K562 (cell line): ENCODE results near the gene NFATC1. TPM values are rescaled to one million over a fixed set of nuclear protein-coding genes. Genes with fewer than 3 reads are reported as not detected.

Source experiments
- ATAC-seq: fragments of 200-7000 bp; cut with Tn5 transposase; 3 replicates; pipeline ENCODE4 v1.9.1; 2020; ENCODE audit warnings: moderate library complexity
- BruUV-seq: library from RNA; stranded (reverse); fragments of 400-500 nt; replicated peaks from 2 replicates; lab custom pipeline; 2021; lab: Mats Ljungman, UMichigan
- CTCF ChIA-PET: fragments of 300-600 bp; formaldehyde crosslinking; extraction: SDS; loops from one replicate; lab custom pipeline; 2021; ENCODE audit warnings: low intra/inter-chr PET ratio; lab: Yijun Ruan, JAX
- POLR2A ChIA-PET: fragments of 300-600, 350-650 bp; sonication (Branson Sonifier 250); formaldehyde crosslinking; extraction: SDS; loops from one replicate; lab custom pipeline; 2021; ENCODE audit warnings: antibody characterized with exemption, inconsistent platforms; lab: Yijun Ruan, JAX
- DNase-seq, 4 experiments: peaks; one replicate each; pipeline versions ENCODE4 v3.0.0 to v3.0.0-alpha.2; 2011 to 2018; ENCODE audit warnings: low spot score in 3 of 4, mixed read lengths in 3 of 4; ENCODE audit errors: extremely low read depth in 1 of 4
- FAIRE-seq: peaks from 2 replicates; lab custom pipeline; 2011; peaks lifted over from hg19 to GRCh38; lab: Jason Lieb, UNC
- H2AFZ ChIP-seq: 2 replicates; pipeline ENCODE4 v1.6.0; 2011; ENCODE audit warnings: low read depth, low read length, control low read depth, inconsistent platforms
- H3K27ac ChIP-seq: fragments of 200-600 bp; 3 replicates; pipeline ENCODE4 v1.8.0; 2011; ENCODE audit warnings: low read depth, mild to moderate bottlenecking, control low read depth, inconsistent platforms, low read length, moderate library complexity, mixed read lengths; ENCODE audit errors: extremely low read depth
- H3K27me3 ChIP-seq, 2 experiments: fragments of 300-600 bp in 1 of 2; 2 replicates in 1 of 2; 3 replicates in 1 of 2; pipeline versions ENCODE4 v1.6.0 to v1.8.0; 2011; ENCODE audit warnings: inconsistent platforms in 2 of 2, low read length in 2 of 2, mild to moderate bottlenecking in 1 of 2, mixed read lengths in 1 of 2, moderate library complexity in 1 of 2; ENCODE audit not compliant: control insufficient read depth in 2 of 2, insufficient read depth in 2 of 2
- H3K36me3 ChIP-seq: fragments of 300-600 bp; 3 replicates; pipeline ENCODE4 v1.8.0; 2011; ENCODE audit warnings: mild to moderate bottlenecking, low read length, inconsistent platforms; ENCODE audit not compliant: control insufficient read depth, insufficient read depth
- H3K4me1 ChIP-seq, 2 experiments: fragments of 200-600 bp in 1 of 2; replicated peaks in 1 of 2; 2 replicates in 1 of 2; 3 replicates in 1 of 2; pipeline versions ENCODE4 v1.5.1 to v1.8.0; 2011; ENCODE audit warnings: inconsistent platforms in 2 of 2, low read length in 2 of 2, mild to moderate bottlenecking in 1 of 2, mixed read lengths in 1 of 2, moderate library complexity in 1 of 2; ENCODE audit not compliant: control insufficient read depth in 2 of 2, insufficient read depth in 2 of 2
- H3K4me2 ChIP-seq: 2 replicates; pipeline ENCODE4 v1.6.1; 2011; ENCODE audit warnings: low read length, control low read depth, inconsistent platforms, mixed read lengths; ENCODE audit not compliant: insufficient read depth
- H3K4me3 ChIP-seq: fragments of 200-600 bp; sonication (generic), shearing (Covaris generic); 2 replicates; pipeline ENCODE4 v1.5.1; 2016; ENCODE audit warnings: control low read depth, inconsistent platforms
- H3K79me2 ChIP-seq: fragments of 200-600 bp; 3 replicates; pipeline ENCODE4 v1.8.0; 2011; ENCODE audit warnings: low read length, inconsistent platforms; ENCODE audit not compliant: control insufficient read depth, insufficient read depth
- H3K9ac ChIP-seq, 2 experiments: 2 replicates each; pipeline versions ENCODE4 v1.6.0 to v1.6.1; 2011; ENCODE audit warnings: low read depth in 2 of 2, low read length in 2 of 2, control low read depth in 1 of 2, inconsistent platforms in 1 of 2, mild to moderate bottlenecking in 1 of 2, mixed read lengths in 1 of 2; ENCODE audit not compliant: insufficient read depth in 1 of 2
- H3K9me1 ChIP-seq: one replicate; pipeline ENCODE4 v1.6.0; 2011; ENCODE audit warnings: inconsistent platforms, mild to moderate bottlenecking, low read length, moderate library complexity; ENCODE audit not compliant: control insufficient read depth, insufficient read depth
- H3K9me3 ChIP-seq: replicated peaks from 2 replicates; pipeline ENCODE4 v1.5.1; 2011; ENCODE audit warnings: low read depth, low read length, inconsistent platforms; ENCODE audit not compliant: control insufficient read depth, insufficient read depth
- H4K20me1 ChIP-seq: replicated peaks from 2 replicates; pipeline ENCODE4 v1.6.1; 2011; ENCODE audit warnings: low read length, inconsistent platforms, mixed read lengths; ENCODE audit not compliant: control insufficient read depth, insufficient read depth
- GABPB2 ChIP-seq: fragments of 250-450 bp; sonication (Bioruptor Pico); conservative IDR thresholded peaks from 2 replicates; pipeline ENCODE4 v1.5.1; 2021; ENCODE audit warnings: mild to moderate bottlenecking
- PHF21A ChIP-seq: fragments of 450-650 bp; IDR thresholded peaks from 2 replicates; pipeline ENCODE4 v1.6.1; 2017; ENCODE audit warnings: low read depth, borderline replicate concordance
- POLR2G ChIP-seq: fragments of 200-400 bp; formaldehyde crosslinking; IDR thresholded peaks from 2 replicates; pipeline ENCODE4 v1.6.1; 2017; ENCODE audit warnings: low read depth, mild to moderate bottlenecking, antibody characterized with exemption, low read length, moderate library complexity
- SMAD2 ChIP-seq: fragments of 150-350 bp; IDR thresholded peaks from 2 replicates; pipeline ENCODE4 v1.6.1; 2014; ENCODE audit warnings: low read depth, mild to moderate bottlenecking, low read length
- WGBS: fragments of 100-300 bp; shearing (Covaris generic); methylation state at CpG from one replicate; pipeline ENCODE4 v1.1.6; 2016; ENCODE audit warnings: low coverage, mixed read lengths; ENCODE audit not compliant: insufficient coverage; ENCODE audit errors: missing lambda C conversion rate; 5-methylcytosine and 5-hydroxymethylcytosine counted together
- in situ Hi-C: fragments of 300-500 bp; cut with MboI; formaldehyde crosslinking; loops from 4 replicates; pipeline ENCODE4 v1.15.0; 2018; ENCODE audit warnings: inconsistent platforms, mixed read lengths
- intact Hi-C: fragments of 100-400 bp; cut with micrococcal nuclease; formaldehyde crosslinking; loops from 2 replicates; pipeline ENCODE4 v1.14.2; 2022
- polyA plus RNA-seq, 8 experiments: library from polyadenylated mRNA; depleted of rRNA in 4 of 8; stranded (reverse) in 5 of 8; unstranded in 3 of 8; fragments of >200 nt; fragmentation: Nextera tagmentation in 2 of 8; fragmentation: Illumina TruSeq in 1 of 8; extraction: Ambion mirVana in 2 of 8; extraction: Trizol in 1 of 8; gene quantifications; 2 replicates each; pipeline versions ENCODE4 v1.2.1 to v1.2.3, GENCODE V29; 2011 to 2014; ENCODE audit warnings: inconsistent platforms in 1 of 8, missing spikeins in 1 of 8
- total RNA-seq, 7 experiments: library from RNA; depleted of rRNA in 6 of 7; stranded (reverse); fragments of >200 nt in 6 of 7; fragmentation: Illumina TruSeq in 2 of 7; extraction: Trizol in 2 of 7; gene quantifications; 2 replicates each; pipeline versions ENCODE4 v1.2.1 to v1.2.3, GENCODE V29; 2011 to 2021; ENCODE audit warnings: low replicate concordance in 1 of 7
- TF ChIP-seq, protein P1 (sequence below): fragments of 250-450 bp; sonication (Bioruptor Pico); IDR thresholded peaks from 2 replicates; pipeline ENCODE4 v1.4.0; 2020

The NFATC1 gene
- total and polyA plus RNA-seq, 9 of the 15 experiments (the other 6 are each of a cell fraction or from before 2014, with no cell fraction given): 1.1 to 16.4 (median 2.5) TPM

DNA sequence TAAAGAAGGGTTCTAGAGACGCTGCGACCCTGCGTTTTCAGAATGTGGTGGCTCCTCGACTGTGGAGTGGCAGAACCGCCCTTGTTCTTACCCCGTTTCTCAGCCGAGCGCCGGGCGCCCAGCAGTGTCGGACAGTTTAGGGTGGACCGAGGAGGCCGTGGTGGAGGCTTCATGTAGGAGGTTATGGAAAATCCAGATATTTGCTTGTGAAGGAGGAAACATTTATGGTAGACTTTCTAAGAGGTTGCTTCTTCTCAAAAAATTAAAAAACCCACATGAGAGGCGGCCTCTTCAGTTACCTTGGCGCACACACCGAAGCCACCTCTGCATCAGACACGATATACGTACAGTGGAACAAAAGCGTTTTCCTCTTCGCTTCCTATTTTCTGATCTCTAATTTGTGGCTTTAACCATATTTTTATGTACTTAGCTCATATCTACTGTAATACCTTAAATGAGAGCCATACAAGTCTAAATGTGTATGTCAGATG, 120.8 kb downstream of the NFATC1 start:
- ATAC-seq: no peak
- CTCF ChIA-PET: no interaction called here
- POLR2A ChIA-PET: no interaction called here
- BruUV-seq: no TSS peak
- Histone ChIP-seq H3K4me2 (no peak overlapping the region), H4K20me1 (no peaks in the 10 kb centered on the region), H3K9me3 (no peaks in the 10 kb centered on the region), H3K27me3 (no peaks in the 10 kb centered on the region), H2AFZ (0 out of 2 replicates have a peak overlapping the region, but pooled peaks have one; percentile 70), H3K27ac (no peak overlapping the region; the same call in 2 of the 3 replicates), H3K4me3 (no peak overlapping the region), H3K9ac (no peak overlapping the region), H3K4me1 (peaks cover 12 to 42% of the 10 kb centered on the region in 2 experiments; a peak in 4 of 5 replicates), H3K36me3 (no peaks in the 10 kb centered on the region), H3K79me2 (no peaks in the 10 kb centered on the region), H3K9me1 (no peaks in the 10 kb centered on the region)
- no peak for TF ChIP-seq GABPB2 (CRISPR knock-in tag)
- TF ChIP-seq SMAD2: no peak
- no peak for TF ChIP-seq PHF21A
- TF ChIP-seq POLR2G: no peak
- TF ChIP-seq, protein P1, sequence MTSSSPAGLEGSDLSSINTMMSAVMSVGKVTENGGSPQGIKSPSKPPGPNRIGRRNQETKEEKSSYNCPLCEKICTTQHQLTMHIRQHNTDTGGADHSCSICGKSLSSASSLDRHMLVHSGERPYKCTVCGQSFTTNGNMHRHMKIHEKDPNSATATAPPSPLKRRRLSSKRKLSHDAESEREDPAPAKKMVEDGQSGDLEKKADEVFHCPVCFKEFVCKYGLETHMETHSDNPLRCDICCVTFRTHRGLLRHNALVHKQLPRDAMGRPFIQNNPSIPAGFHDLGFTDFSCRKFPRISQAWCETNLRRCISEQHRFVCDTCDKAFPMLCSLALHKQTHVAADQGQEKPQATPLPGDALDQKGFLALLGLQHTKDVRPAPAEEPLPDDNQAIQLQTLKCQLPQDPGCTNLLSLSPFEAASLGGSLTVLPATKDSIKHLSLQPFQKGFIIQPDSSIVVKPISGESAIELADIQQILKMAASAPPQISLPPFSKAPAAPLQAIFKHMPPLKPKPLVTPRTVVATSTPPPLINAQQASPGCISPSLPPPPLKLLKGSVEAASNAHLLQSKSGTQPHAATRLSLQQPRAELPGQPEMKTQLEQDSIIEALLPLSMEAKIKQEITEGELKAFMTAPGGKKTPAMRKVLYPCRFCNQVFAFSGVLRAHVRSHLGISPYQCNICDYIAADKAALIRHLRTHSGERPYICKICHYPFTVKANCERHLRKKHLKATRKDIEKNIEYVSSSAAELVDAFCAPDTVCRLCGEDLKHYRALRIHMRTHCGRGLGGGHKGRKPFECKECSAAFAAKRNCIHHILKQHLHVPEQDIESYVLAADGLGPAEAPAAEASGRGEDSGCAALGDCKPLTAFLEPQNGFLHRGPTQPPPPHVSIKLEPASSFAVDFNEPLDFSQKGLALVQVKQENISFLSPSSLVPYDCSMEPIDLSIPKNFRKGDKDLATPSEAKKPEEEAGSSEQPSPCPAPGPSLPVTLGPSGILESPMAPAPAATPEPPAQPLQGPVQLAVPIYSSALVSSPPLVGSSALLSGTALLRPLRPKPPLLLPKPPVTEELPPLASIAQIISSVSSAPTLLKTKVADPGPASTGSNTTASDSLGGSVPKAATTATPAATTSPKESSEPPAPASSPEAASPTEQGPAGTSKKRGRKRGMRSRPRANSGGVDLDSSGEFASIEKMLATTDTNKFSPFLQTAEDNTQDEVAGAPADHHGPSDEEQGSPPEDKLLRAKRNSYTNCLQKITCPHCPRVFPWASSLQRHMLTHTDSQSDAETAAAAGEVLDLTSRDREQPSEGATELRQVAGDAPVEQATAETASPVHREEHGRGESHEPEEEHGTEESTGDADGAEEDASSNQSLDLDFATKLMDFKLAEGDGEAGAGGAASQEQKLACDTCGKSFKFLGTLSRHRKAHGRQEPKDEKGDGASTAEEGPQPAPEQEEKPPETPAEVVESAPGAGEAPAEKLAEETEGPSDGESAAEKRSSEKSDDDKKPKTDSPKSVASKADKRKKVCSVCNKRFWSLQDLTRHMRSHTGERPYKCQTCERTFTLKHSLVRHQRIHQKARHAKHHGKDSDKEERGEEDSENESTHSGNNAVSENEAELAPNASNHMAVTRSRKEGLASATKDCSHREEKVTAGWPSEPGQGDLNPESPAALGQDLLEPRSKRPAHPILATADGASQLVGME (CRISPR knock-in tag): no peak
- FAIRE-seq: no peak
- in situ Hi-C loops: no loop called here
- intact Hi-C loops: no loop called here
- DNase-seq: no peak
- 92% methylated on average over 9 of the region's 20 CpGs for WGBS
